ENCODE results near the gene PBLD.

PBLD gene

GRCh38 chr10:68332259-68333057 lies at the start of gene PBLD:
Gene PBLD, minus strand, starts transcription at chr10:68332928. Its CDS starts 26,084 bp downstream, at chr10:68306844.
- H3K27ac ChIP-seq (ENCODE audit: low read depth, low read length), result peak within 1 kb of the TSS; percentile 86
- H3K4me1 ChIP-seq (ENCODE audit: control insufficient read depth, insufficient read depth, low read length), result peaks cover 15% of the 10 kb centered on the region
- peak within 1 kb of the TSS; percentile 85 for H3K9ac ChIP-seq (ENCODE audit: low read length)

GRCh38 chr10:68371604-68372003 lies 38.9 kb upstream of the PBLD start:
- Histone ChIP-seq H3K9ac (ENCODE audit: low read length) (no peak overlapping the region), H3K27ac (ENCODE audit: low read depth, low read length) (no peak overlapping the region), H3K4me3 (ENCODE audit: low read length) (no peak overlapping the region), H3K4me1 (ENCODE audit: control insufficient read depth, insufficient read depth, low read length) (no peaks in the 10 kb centered on the region), H3K27me3 (ENCODE audit: control insufficient read depth, insufficient read depth, low read length) (no peaks in the 10 kb centered on the region), H3K36me3 (ENCODE audit: control insufficient read depth, insufficient read depth, low read length) (peaks cover 6% of the 10 kb centered on the region)

More at GRCh38 chr10:68332259-68333057, at the start of gene PBLD:
- Histone ChIP-seq H3K36me3 (ENCODE audit: control insufficient read depth, insufficient read depth, low read length) (no peaks in the 10 kb centered on the region), H3K27me3 (ENCODE audit: control insufficient read depth, insufficient read depth, low read length) (no peaks in the 10 kb centered on the region), H3K4me3 (ENCODE audit: low read length) (peak within 1 kb of the TSS; percentile 67)

- no peaks in the 10 kb centered on the region for H3K4me1 ChIP-seq (ENCODE audit: control insufficient read depth, insufficient read depth, low read length)
- peaks cover 13% of the 10 kb centered on the region for H3K36me3 ChIP-seq (ENCODE audit: control insufficient read depth, insufficient read depth, low read length)
- no peak overlapping the region for H3K27ac ChIP-seq (ENCODE audit: low read depth, low read length)
- H3K9ac ChIP-seq (ENCODE audit: low read length), result no peak overlapping the region
- H3K4me3 ChIP-seq (ENCODE audit: low read length), result no peak overlapping the region
- H3K27me3 ChIP-seq (ENCODE audit: control insufficient read depth, insufficient read depth, low read length), result no peaks in the 10 kb centered on the region
Measured at GRCh38 chr10:68367121-68367520, 34.4 kb upstream of the PBLD start.

GRCh38 chr10:68366600-68366999 lies 33.9 kb upstream of the PBLD start:
- Histone ChIP-seq H3K27me3 (ENCODE audit: control insufficient read depth, insufficient read depth, low read length) (no peaks in the 10 kb centered on the region), H3K36me3 (ENCODE audit: control insufficient read depth, insufficient read depth, low read length) (peaks cover 13% of the 10 kb centered on the region), H3K4me3 (ENCODE audit: low read length) (no peak overlapping the region), H3K4me1 (ENCODE audit: control insufficient read depth, insufficient read depth, low read length) (no peaks in the 10 kb centered on the region), H3K9ac (ENCODE audit: low read length) (no peak overlapping the region), H3K27ac (ENCODE audit: low read depth, low read length) (no peak overlapping the region)

GRCh38 chr10:68365611-68366010 lies 32.9 kb upstream of the PBLD start:
- Histone ChIP-seq H3K4me1 (ENCODE audit: control insufficient read depth, insufficient read depth, low read length) (no peaks in the 10 kb centered on the region), H3K4me3 (ENCODE audit: low read length) (no peak overlapping the region), H3K27me3 (ENCODE audit: control insufficient read depth, insufficient read depth, low read length) (no peaks in the 10 kb centered on the region), H3K9ac (ENCODE audit: low read length) (no peak overlapping the region), H3K36me3 (ENCODE audit: control insufficient read depth, insufficient read depth, low read length) (peaks cover 13% of the 10 kb centered on the region), H3K27ac (ENCODE audit: low read depth, low read length) (no peak overlapping the region)

- Histone ChIP-seq H3K4me3 (ENCODE audit: low read length) (no peak overlapping the region), H3K4me1 (ENCODE audit: control insufficient read depth, insufficient read depth, low read length) (no peaks in the 10 kb centered on the region), H3K36me3 (ENCODE audit: control insufficient read depth, insufficient read depth, low read length) (peaks cover 11% of the 10 kb centered on the region), H3K27ac (ENCODE audit: low read depth, low read length) (no peak overlapping the region), H3K9ac (ENCODE audit: low read length) (no peak overlapping the region), H3K27me3 (ENCODE audit: control insufficient read depth, insufficient read depth, low read length) (no peaks in the 10 kb centered on the region)
Measured at GRCh38 chr10:68364101-68364886, 31.6 kb upstream of the PBLD start.

GRCh38 chr10:68362590-68362989 lies 29.9 kb upstream of the PBLD start:
- H3K36me3 ChIP-seq (ENCODE audit: control insufficient read depth, insufficient read depth, low read length), result peaks cover 11% of the 10 kb centered on the region
- no peak overlapping the region for H3K4me3 ChIP-seq (ENCODE audit: low read length)
- no peaks in the 10 kb centered on the region for H3K4me1 ChIP-seq (ENCODE audit: control insufficient read depth, insufficient read depth, low read length)
- no peaks in the 10 kb centered on the region for H3K27me3 ChIP-seq (ENCODE audit: control insufficient read depth, insufficient read depth, low read length)
- no peak overlapping the region for H3K27ac ChIP-seq (ENCODE audit: low read depth, low read length)
- H3K9ac ChIP-seq (ENCODE audit: low read length), result no peak overlapping the region

GRCh38 chr10:68359189-68359588 lies 26.5 kb upstream of the PBLD start:
- Histone ChIP-seq H3K27me3 (ENCODE audit: control insufficient read depth, insufficient read depth, low read length) (no peaks in the 10 kb centered on the region), H3K9ac (ENCODE audit: low read length) (no peak overlapping the region), H3K27ac (ENCODE audit: low read depth, low read length) (no peak overlapping the region), H3K36me3 (ENCODE audit: control insufficient read depth, insufficient read depth, low read length) (peaks cover 7% of the 10 kb centered on the region), H3K4me1 (ENCODE audit: control insufficient read depth, insufficient read depth, low read length) (no peaks in the 10 kb centered on the region), H3K4me3 (ENCODE audit: low read length) (no peak overlapping the region)

GRCh38 chr10:68353537-68353936 lies 20.8 kb upstream of the PBLD start:
- no peaks in the 10 kb centered on the region for H3K4me1 ChIP-seq (ENCODE audit: control insufficient read depth, insufficient read depth, low read length)
- H3K9ac ChIP-seq (ENCODE audit: low read length), result no peak overlapping the region
- H3K4me3 ChIP-seq (ENCODE audit: low read length), result no peak overlapping the region
- no peak overlapping the region for H3K27ac ChIP-seq (ENCODE audit: low read depth, low read length)
- no peaks in the 10 kb centered on the region for H3K27me3 ChIP-seq (ENCODE audit: control insufficient read depth, insufficient read depth, low read length)
- H3K36me3 ChIP-seq (ENCODE audit: control insufficient read depth, insufficient read depth, low read length), result peaks cover 6% of the 10 kb centered on the region

GRCh38 chr10:68348265-68348741 lies 15.6 kb upstream of the PBLD start:
- Histone ChIP-seq H3K9ac (ENCODE audit: low read length) (no peak overlapping the region), H3K4me1 (ENCODE audit: control insufficient read depth, insufficient read depth, low read length) (no peaks in the 10 kb centered on the region), H3K27me3 (ENCODE audit: control insufficient read depth, insufficient read depth, low read length) (no peaks in the 10 kb centered on the region), H3K36me3 (ENCODE audit: control insufficient read depth, insufficient read depth, low read length) (peaks cover 10% of the 10 kb centered on the region), H3K27ac (ENCODE audit: low read depth, low read length) (no peak overlapping the region), H3K4me3 (ENCODE audit: low read length) (no peak overlapping the region)

- Histone ChIP-seq H3K27ac (ENCODE audit: low read depth, low read length) (no peak overlapping the region), H3K36me3 (ENCODE audit: control insufficient read depth, insufficient read depth, low read length) (peaks cover 5% of the 10 kb centered on the region), H3K4me1 (ENCODE audit: control insufficient read depth, insufficient read depth, low read length) (no peaks in the 10 kb centered on the region), H3K9ac (ENCODE audit: low read length) (no peak overlapping the region), H3K4me3 (ENCODE audit: low read length) (no peak overlapping the region), H3K27me3 (ENCODE audit: control insufficient read depth, insufficient read depth, low read length) (no peaks in the 10 kb centered on the region)
Measured at GRCh38 chr10:68346774-68347173, 14.0 kb upstream of the PBLD start.

GRCh38 chr10:68345621-68346020 lies 12.9 kb upstream of the PBLD start:
- Histone ChIP-seq H3K27me3 (ENCODE audit: control insufficient read depth, insufficient read depth, low read length) (no peaks in the 10 kb centered on the region), H3K27ac (ENCODE audit: low read depth, low read length) (no peak overlapping the region), H3K4me1 (ENCODE audit: control insufficient read depth, insufficient read depth, low read length) (no peaks in the 10 kb centered on the region), H3K9ac (ENCODE audit: low read length) (no peak overlapping the region), H3K4me3 (ENCODE audit: low read length) (no peak overlapping the region), H3K36me3 (ENCODE audit: control insufficient read depth, insufficient read depth, low read length) (peaks cover 8% of the 10 kb centered on the region)
